Renal cortex interstitium (tissue), 11 donors: ENCODE data around the gene NINJ1. TPM values are rescaled to one million over a fixed set of nuclear protein-coding genes. Genes with fewer than 3 reads are reported as not detected.
"Not testable (repeated sequence)": the region's sequence is repeated elsewhere in the genome, so short reads cannot be mapped to it uniquely, and the experiment has no call there.

Experiments used
- DNase-seq, 11 donors: peaks; one replicate each; pipeline ENCODE4 v3.0.0-alpha.2; 2013; ENCODE audit warnings: low read depth in 9 of 11, low spot score in 4 of 11; ENCODE audit errors: extremely low read depth in 1 of 11
- polyA plus RNA-seq, 3 donors: library from polyadenylated mRNA; unstranded; fragments of 120-200 nt; gene quantifications; one replicate each; pipeline ENCODE4 v1.2.1, GENCODE V29; 2013; ENCODE audit not compliant: insufficient read length in 3 of 3

Gene NINJ1
- polyA plus RNA-seq, 3 donors = 35.2 to 49.1 (median 46.8) TPM

- DNase-seq = no peak
These were observed 35.4 kb upstream of the NINJ1 start for GRCh38 chr9:93169444-93169843.

DNA sequence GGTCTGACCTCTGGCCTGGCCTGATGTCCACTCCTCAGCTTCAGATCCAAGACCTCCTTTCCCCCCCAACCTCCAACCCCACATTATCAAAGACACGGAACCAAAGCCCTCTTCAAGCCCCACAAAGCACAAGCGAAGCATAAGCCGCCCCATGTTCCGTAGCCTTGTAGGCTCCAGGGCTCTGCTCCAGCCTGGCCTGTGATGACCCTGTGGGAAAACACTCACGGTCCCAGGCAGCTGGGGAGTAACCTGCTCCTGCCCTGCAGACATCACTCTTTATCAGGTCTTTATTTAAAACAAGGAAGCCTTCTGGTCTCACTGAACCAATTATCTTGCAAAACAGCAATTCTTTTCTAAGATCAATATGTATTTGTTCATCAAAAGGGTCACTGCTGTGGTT is 34.5 kb upstream of the NINJ1 start:
- DNase-seq = no peak

GRCh38 chr9:93167838-93168237 is 33.8 kb upstream of the NINJ1 start:
- DNase-seq = no peak

DNA sequence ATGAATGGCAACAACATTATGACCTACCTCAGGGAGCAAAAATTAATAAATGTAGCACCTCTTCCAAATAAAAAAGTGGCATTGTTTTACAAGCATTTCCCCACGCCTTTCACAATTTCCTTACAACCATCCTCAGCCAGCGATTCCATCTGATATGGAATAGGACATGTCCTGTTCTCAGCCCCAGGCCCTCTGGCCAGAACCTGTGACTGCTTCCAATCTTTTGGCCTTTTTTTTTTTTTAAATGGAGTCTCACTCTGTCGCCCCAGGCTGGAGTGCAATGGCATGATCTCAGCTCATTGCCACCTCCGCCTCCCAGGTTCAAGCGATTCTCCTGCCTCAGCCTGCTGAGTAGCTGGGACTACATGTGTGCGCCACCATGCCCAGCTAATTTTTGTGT is 33.1 kb upstream of the NINJ1 start:
- DNase-seq = no peak

- no peak for DNase-seq
These were observed 32.6 kb upstream of the NINJ1 start for GRCh38 chr9:93166699-93167098.

- DNase-seq = no peak
These were observed 30.0 kb upstream of the NINJ1 start for GRCh38 chr9:93164085-93164484.

- no peak for DNase-seq
These were observed 27.9 kb upstream of the NINJ1 start for GRCh38 chr9:93161786-93162562.

GRCh38 chr9:93159601-93160471 is 25.8 kb upstream of the NINJ1 start:
- peak; percentile 54 to 82 (median 75) for DNase-seq

DNA sequence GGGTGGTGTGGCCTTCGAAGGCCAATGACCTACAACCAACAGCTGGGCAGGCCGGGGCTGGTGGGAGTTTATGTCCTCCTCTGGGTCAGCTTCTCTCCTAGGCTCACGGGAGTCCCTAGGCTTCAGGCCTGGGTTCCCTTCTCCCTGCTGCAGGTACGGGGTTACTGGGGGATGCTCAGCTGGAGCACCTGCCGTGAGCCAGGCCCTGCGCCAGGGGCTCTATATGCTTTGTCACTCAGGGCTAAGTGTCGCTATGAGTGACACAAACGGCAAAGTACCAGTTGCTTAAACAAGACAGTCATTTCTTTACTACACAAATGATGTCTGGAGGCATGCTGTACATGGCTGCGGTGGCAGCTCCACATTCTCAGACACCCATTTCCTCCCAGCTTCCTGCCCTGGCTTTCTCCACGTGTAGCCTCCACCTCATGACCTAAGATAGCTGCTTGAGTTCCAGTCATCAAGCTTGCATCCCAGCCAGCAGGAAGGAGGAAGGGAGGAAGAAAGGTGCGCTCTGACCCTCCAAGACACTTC is 22.5 kb upstream of the NINJ1 start:
- DNase-seq = no peak

DNA sequence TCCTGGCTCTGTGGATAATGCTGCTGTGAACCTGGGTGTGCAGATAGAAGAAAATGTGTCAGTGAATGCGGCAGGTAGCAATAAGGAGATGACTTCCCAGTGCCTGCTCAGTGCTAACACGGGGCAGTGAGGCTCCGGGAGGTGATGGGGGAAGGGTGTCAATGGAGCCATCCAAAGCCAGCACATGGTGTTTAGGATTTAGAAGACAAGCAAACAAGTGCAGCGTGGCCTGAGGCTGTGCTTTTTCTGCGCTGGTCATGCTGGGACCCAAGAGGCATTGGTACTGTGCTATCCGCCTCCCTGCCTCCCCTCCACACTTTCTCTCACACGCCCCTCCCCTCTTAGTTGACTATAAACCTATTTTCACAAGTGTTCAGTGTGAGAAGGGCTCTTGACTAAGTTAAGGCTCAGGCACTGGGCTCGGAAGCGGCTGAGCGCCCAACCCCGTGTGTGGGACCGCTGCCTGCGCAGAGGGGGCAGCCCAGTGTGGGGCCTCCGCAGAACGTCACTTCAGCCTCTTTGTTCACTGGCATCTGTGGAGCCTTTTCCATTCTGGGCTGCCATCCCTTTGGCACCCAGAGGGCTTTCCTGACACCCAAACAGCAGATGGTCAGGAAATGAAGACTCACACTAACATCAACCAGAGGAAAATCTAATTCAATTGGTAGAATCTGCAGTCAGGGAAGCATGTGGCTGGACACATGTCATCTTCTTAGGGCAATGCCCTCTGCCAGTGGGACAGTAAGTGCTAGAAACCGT is 21.8 kb upstream of the NINJ1 start:
- no peak for DNase-seq

DNA sequence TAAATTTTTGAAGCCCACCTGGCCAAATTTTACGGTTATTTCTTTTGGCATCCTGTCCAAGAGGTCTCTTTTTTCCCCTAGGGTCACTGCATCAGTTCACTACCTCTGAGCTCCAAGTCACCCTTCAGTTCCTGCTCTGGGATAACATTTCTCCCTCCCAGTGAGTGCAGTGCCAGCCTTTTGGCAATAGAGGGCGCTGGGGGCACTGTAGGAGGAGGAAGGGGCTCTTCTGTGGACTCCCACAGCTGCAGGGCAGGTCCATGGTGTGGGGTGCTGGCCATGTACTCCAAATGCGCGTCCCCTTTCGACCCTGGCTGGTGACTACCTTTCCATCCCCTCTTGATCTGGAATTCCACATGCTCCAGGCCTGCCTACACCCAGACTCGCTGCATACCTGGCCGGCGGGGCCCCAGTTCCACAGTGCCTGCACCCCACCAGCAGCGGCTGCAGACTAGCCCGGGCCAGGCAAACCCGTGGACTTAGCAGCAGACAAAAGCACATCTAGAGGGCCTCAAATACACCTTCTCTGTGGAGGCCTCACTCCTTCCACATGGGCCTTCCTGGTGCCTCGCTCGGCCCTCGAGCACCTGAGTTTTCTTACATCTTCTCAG is 20.3 kb upstream of the NINJ1 start:
- peak in 1 of 11 donors; percentile 31 for DNase-seq

- DNase-seq = no peak
These were observed 17.2 kb upstream of the NINJ1 start for GRCh38 chr9:93151097-93151784.

DNA sequence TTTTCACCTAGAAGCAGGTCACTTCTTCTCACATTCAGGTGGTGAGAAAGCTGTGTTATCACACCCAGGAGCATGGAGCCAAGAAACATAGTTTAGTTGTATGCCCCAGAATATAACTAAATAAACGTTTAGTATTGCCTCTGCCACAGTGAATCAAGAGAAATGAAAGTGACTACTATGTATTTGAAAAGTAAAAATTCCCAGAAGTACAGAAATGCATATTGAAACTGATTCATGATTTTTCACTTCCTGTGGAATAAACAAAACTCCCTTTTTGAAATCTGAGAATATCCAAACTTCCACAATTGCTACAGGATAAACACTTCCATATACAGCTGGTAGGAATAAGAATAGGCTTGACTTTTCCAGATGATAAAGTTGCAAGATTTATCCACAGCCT is 15.3 kb upstream of the NINJ1 start:
- DNase-seq = no peak

- no peak for DNase-seq
These were observed 14.7 kb upstream of the NINJ1 start for GRCh38 chr9:93148721-93149120.

GRCh38 chr9:93147632-93148031 is 13.6 kb upstream of the NINJ1 start:
- no peak for DNase-seq

DNA sequence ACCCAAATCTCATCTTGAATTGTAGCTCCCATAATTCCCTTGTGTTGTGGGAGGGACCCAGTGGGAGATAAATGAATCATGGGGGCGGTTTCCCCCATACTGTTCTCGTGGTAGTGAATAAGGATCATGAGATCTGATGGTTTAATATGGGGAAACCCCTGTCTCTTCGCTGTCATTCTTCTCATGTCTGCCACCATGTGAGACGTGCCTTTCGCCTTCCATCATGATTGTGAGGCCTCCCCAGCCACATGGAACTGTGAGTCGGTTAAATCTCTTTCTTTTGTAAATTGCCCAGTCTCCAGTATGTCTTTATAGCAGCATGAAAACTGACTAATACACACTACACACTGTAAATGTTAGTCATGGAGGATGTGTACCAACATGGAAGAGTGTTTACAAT is 12.6 kb upstream of the NINJ1 start:
- DNase-seq = not testable (repeated sequence)

GRCh38 chr9:93143830-93144530 is 9.9 kb upstream of the NINJ1 start:
- no peak for DNase-seq
